NT2/D1 (cell line): Measurements from ENCODE around the gene NAPG.

Experiments
- YY1 ChIP-seq: IDR thresholded peaks from 2 replicates; pipeline ENCODE4 v1.6.1; 2011; ENCODE audit not compliant: insufficient read length, insufficient read depth
- ZNF274 ChIP-seq: IDR thresholded peaks from 2 replicates; pipeline ENCODE4 v1.6.1; 2011; ENCODE audit warnings: mild to moderate bottlenecking, low read depth, low read length

- TF ChIP-seq YY1 (no peak), ZNF274 (no peak)
Measured at GRCh38 chr18:10565835-10566234, 40.0 kb downstream of the NAPG start.
